CD4-positive, CD25-positive, alpha-beta regulatory T cell (primary cell): ENCODE results near the gene CCDC73. TPM values are rescaled to one million over a fixed set of nuclear protein-coding genes. Genes with fewer than 3 reads are reported as not detected.

Experiments
- ATAC-seq, 2 donors: fragments of 150-1000 bp; cut with Tn5 transposase; one replicate each; pipeline ENCODE4 v1.10.0; 2021; ENCODE audit warnings: low read depth in 2 of 2, moderate number of reproducible peaks in 2 of 2, moderate library complexity in 1 of 2
- DNase-seq, 3 donors: peaks; one replicate each; pipeline versions ENCODE4 v3.0.0 to v3.0.0-alpha.2; 2012 to 2022; ENCODE audit warnings: mixed read lengths in 1 of 3
- H3K27ac ChIP-seq: one replicate; pipeline ENCODE4 v1.7.0; 2013; ENCODE audit warnings: mild to moderate bottlenecking, low read length; ENCODE audit not compliant: insufficient read depth, poor library complexity, severe bottlenecking
- H3K27me3 ChIP-seq: one replicate; pipeline ENCODE4 v1.7.0; 2013; ENCODE audit warnings: low read length; ENCODE audit not compliant: control insufficient read depth, insufficient read depth
- H3K36me3 ChIP-seq: one replicate; pipeline ENCODE4 v1.7.0; 2013; ENCODE audit warnings: mild to moderate bottlenecking, low read length, moderate library complexity; ENCODE audit not compliant: control insufficient read depth, insufficient read depth
- H3K4me1 ChIP-seq: 2 replicates; pipeline ENCODE4 v1.7.0; 2013; ENCODE audit warnings: mild to moderate bottlenecking, low read length; ENCODE audit not compliant: insufficient read depth, control insufficient read depth, poor library complexity, severe bottlenecking
- H3K4me3 ChIP-seq: one replicate; pipeline ENCODE4 v1.7.0; 2013; ENCODE audit warnings: low read depth, mild to moderate bottlenecking, low read length, moderate library complexity
- H3K9me3 ChIP-seq, 2 experiments: 1 replicate in 1 of 2; 2 replicates in 1 of 2; pipeline ENCODE4 v1.7.0; 2013; ENCODE audit warnings: low read length in 2 of 2, mild to moderate bottlenecking in 1 of 2, moderate library complexity in 1 of 2; ENCODE audit not compliant: control insufficient read depth in 2 of 2
- H3K27ac Mint-ChIP-seq, 3 donors: one replicate each; pipeline ENCODE4 v1.8.0; 2020 to 2022; ENCODE audit warnings: mild to moderate bottlenecking in 3 of 3, mixed read lengths in 3 of 3, moderate library complexity in 2 of 3
- H3K27me3 Mint-ChIP-seq: one replicate; pipeline ENCODE4 v1.8.0; 2022; ENCODE audit warnings: mild to moderate bottlenecking, mixed read lengths
- H3K36me3 Mint-ChIP-seq: one replicate; pipeline ENCODE4 v1.8.0; 2020; ENCODE audit warnings: mixed read lengths
- H3K4me1 Mint-ChIP-seq, 4 donors: one replicate each; pipeline ENCODE4 v1.8.0; 2020 to 2022; ENCODE audit warnings: mixed read lengths in 4 of 4, mild to moderate bottlenecking in 1 of 4
- H3K4me3 Mint-ChIP-seq, 4 donors: one replicate each; pipeline ENCODE4 v1.8.0; 2020 to 2022; ENCODE audit warnings: mild to moderate bottlenecking in 4 of 4, mixed read lengths in 4 of 4, moderate library complexity in 3 of 4
- H3K9me3 Mint-ChIP-seq, 7 donors: one replicate each; pipeline ENCODE4 v1.8.0; 2020 to 2022; ENCODE audit warnings: mixed read lengths in 7 of 7, mild to moderate bottlenecking in 3 of 7, moderate library complexity in 2 of 7
- polyA plus RNA-seq, 4 donors: library from polyadenylated mRNA; unstranded; fragments of 300-500 nt; fragmentation: Illumina TruSeq; gene quantifications; one replicate each; pipeline ENCODE4 v1.2.3, GENCODE V29; 2021
- total RNA-seq: library from RNA; stranded (reverse); gene quantifications from one replicate; pipeline ENCODE4 v1.2.3, GENCODE V29; 2022

The CCDC73 gene
- not detected for total RNA-seq
- under 1 TPM in 1 of 4 donors, not detected in 3; 0.03 TPM for polyA plus RNA-seq

- Mint-ChIP-seq H3K27ac (no peak within 1 kb of the TSS), H3K27me3 (peaks cover 18% of the 10 kb centered on the region)
Observed at GRCh38 chr11:32794439-32794838, at the start of gene CCDC73. Gene CCDC73 (minus strand): TSS chr11:32794662. CDS start chr11:32760243, 34,419 bp downstream.

DNA sequence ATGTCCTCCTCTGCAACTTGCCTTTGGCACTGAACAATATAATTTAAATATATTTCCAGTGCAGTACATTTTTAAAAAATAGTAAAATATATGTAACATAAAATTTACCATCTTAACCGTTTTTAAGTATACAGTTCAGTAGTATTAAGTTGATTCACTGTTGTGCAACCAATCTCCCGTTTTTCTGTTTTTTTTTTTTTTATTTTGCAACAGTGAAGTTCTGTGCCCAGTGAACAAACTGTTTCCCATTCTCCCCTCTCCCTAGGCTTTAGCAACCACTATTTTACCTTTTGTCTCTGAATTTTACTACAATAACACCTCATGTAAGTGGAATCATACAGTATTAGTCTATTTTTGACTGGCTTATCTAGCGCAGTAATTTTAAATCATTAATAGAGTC lies 49.1 kb upstream of the CCDC73 start:
- Mint-ChIP-seq H3K27me3 (peaks cover 4% of the 10 kb centered on the region), H3K9me3 (peaks cover 0 to 6% (median 0%) of the 10 kb centered on the region in 7 donors), H3K36me3 (no peaks in the 10 kb centered on the region), H3K4me1 (no peaks in the 10 kb centered on the region), H3K4me3 (no peak overlapping the region), H3K27ac (no peak overlapping the region)
- Histone ChIP-seq H3K9me3 (no peaks in the 10 kb centered on the region), H3K4me1 (no peaks in the 10 kb centered on the region), H3K27ac (no peak overlapping the region), H3K27me3 (no peaks in the 10 kb centered on the region), H3K4me3 (no peak overlapping the region), H3K36me3 (no peaks in the 10 kb centered on the region)
- ATAC-seq (no peak), DNase-seq (no peak)

More at GRCh38 chr11:32794439-32794838, at the start of gene CCDC73:
- DNase-seq = no peak
- Mint-ChIP-seq H3K4me1 (peaks cover 7 to 8% (median 8%) of the 10 kb centered on the region in 4 donors), H3K4me3 (no peak within 1 kb of the TSS), H3K9me3 (no peaks in the 10 kb centered on the region), H3K36me3 (no peaks in the 10 kb centered on the region)
- Histone ChIP-seq H3K4me1 (peaks cover 8% of the 10 kb centered on the region), H3K27ac (no peak within 1 kb of the TSS), H3K4me3 (no peak within 1 kb of the TSS), H3K27me3 (peaks cover 3% of the 10 kb centered on the region), H3K9me3 (no peaks in the 10 kb centered on the region), H3K36me3 (no peaks in the 10 kb centered on the region)
- ATAC-seq = no peak

GRCh38 chr11:32840587-32840986 lies 46.1 kb upstream of the CCDC73 start:
- Histone ChIP-seq H3K9me3 (no peaks in the 10 kb centered on the region), H3K4me1 (no peaks in the 10 kb centered on the region), H3K36me3 (no peaks in the 10 kb centered on the region), H3K27me3 (no peaks in the 10 kb centered on the region), H3K4me3 (no peak overlapping the region), H3K27ac (no peak overlapping the region)
- no peak for ATAC-seq
- no peak for DNase-seq
- Mint-ChIP-seq H3K4me1 (no peaks in the 10 kb centered on the region), H3K27ac (no peak overlapping the region), H3K9me3 (no peaks in the 10 kb centered on the region), H3K4me3 (no peak overlapping the region), H3K27me3 (peaks cover 9% of the 10 kb centered on the region), H3K36me3 (no peaks in the 10 kb centered on the region)

- no peaks in the 10 kb centered on the region for H3K36me3 ChIP-seq
- H3K27me3 Mint-ChIP-seq = peaks cover 9% of the 10 kb centered on the region
- no peaks in the 10 kb centered on the region for H3K9me3 Mint-ChIP-seq
- H3K4me3 Mint-ChIP-seq = no peak overlapping the region
- no peaks in the 10 kb centered on the region for H3K27me3 ChIP-seq
- DNase-seq (no peak), ATAC-seq (no peak)
- H3K9me3 ChIP-seq = no peaks in the 10 kb centered on the region
- no peaks in the 10 kb centered on the region for H3K36me3 Mint-ChIP-seq
- no peak overlapping the region for H3K27ac Mint-ChIP-seq
- no peak overlapping the region for H3K4me3 ChIP-seq
- no peaks in the 10 kb centered on the region for H3K4me1 Mint-ChIP-seq
- H3K4me1 ChIP-seq = no peaks in the 10 kb centered on the region
- no peak overlapping the region for H3K27ac ChIP-seq
Observed at GRCh38 chr11:32839308-32839707, 44.8 kb upstream of the CCDC73 start.

GRCh38 chr11:32838505-32839274 lies 44.2 kb upstream of the CCDC73 start:
- Mint-ChIP-seq H3K4me1 (no peaks in the 10 kb centered on the region), H3K4me3 (no peak overlapping the region), H3K27ac (no peak overlapping the region), H3K9me3 (no peaks in the 10 kb centered on the region), H3K36me3 (no peaks in the 10 kb centered on the region), H3K27me3 (peaks cover 9% of the 10 kb centered on the region)
- H3K27ac ChIP-seq = no peak overlapping the region
- no peaks in the 10 kb centered on the region for H3K27me3 ChIP-seq
- no peaks in the 10 kb centered on the region for H3K36me3 ChIP-seq
- H3K4me1 ChIP-seq = no peaks in the 10 kb centered on the region
- ATAC-seq (no peak), DNase-seq (no peak)
- H3K4me3 ChIP-seq = no peak overlapping the region
- H3K9me3 ChIP-seq = no peaks in the 10 kb centered on the region

DNA sequence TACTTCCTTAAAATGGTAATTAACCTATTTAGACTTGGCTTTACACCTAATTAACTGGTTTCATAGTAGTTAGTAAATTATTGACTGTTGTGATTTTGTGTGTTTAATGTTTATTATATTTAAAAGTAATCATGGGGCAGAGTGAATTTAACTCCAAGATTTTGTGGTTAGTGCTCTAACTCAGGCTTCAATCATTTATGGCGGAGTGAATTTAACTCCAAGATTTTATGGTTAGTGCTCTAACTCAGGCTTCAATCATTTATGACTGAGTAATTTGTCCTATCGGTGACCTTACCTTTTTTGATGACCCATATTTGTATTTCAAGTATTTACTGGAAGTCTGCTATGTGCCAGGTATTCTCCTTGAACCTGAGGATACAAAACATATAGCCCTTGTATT lies 42.5 kb upstream of the CCDC73 start:
- Mint-ChIP-seq H3K27me3 (peaks cover 15% of the 10 kb centered on the region), H3K36me3 (no peaks in the 10 kb centered on the region), H3K9me3 (no peaks in the 10 kb centered on the region), H3K27ac (no peak overlapping the region), H3K4me1 (no peaks in the 10 kb centered on the region), H3K4me3 (no peak overlapping the region)
- no peak overlapping the region for H3K4me3 ChIP-seq
- no peaks in the 10 kb centered on the region for H3K36me3 ChIP-seq
- no peaks in the 10 kb centered on the region for H3K4me1 ChIP-seq
- no peak for ATAC-seq
- H3K27ac ChIP-seq = no peak overlapping the region
- no peaks in the 10 kb centered on the region for H3K9me3 ChIP-seq
- no peak for DNase-seq
- H3K27me3 ChIP-seq = peaks cover 2% of the 10 kb centered on the region

DNA sequence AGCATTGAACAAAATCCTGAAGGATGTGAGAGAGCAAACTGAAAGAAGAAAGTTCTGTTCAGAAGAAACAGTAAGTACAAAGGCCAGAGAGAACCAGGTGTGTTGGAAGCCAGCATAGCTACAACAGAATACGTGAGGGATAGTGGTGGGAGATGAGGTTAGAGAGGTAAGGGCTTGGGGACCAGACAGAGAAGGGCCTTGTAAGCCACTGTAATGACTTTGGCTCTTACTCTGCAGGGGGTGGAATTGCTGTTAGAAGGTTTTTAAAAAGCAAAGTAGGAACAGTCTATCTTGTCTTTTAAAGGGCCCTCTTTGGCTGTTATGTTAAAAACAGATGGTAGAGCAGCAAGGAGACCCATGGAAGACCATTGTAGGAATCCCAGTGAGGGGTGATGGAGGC lies 39.5 kb upstream of the CCDC73 start:
- Mint-ChIP-seq H3K36me3 (no peaks in the 10 kb centered on the region), H3K27ac (no peak overlapping the region), H3K27me3 (peaks cover 25% of the 10 kb centered on the region), H3K9me3 (no peaks in the 10 kb centered on the region), H3K4me1 (peaks cover 2 to 11% (median 7%) of the 10 kb centered on the region in 4 donors), H3K4me3 (no peak overlapping the region)
- Histone ChIP-seq H3K4me1 (peaks cover 14% of the 10 kb centered on the region), H3K9me3 (no peaks in the 10 kb centered on the region), H3K4me3 (no peak overlapping the region), H3K27ac (no peak overlapping the region), H3K27me3 (peaks cover 13% of the 10 kb centered on the region), H3K36me3 (no peaks in the 10 kb centered on the region)
- no peak for ATAC-seq
- no peak for DNase-seq

- DNase-seq (no peak), ATAC-seq (no peak)
- no peaks in the 10 kb centered on the region for H3K9me3 ChIP-seq
- Mint-ChIP-seq H3K4me3 (peak overlapping the region in 3 of 4 donors; percentile 5 to 58 (median 33)), H3K9me3 (no peaks in the 10 kb centered on the region), H3K36me3 (no peaks in the 10 kb centered on the region), H3K4me1 (peaks cover 2 to 14% (median 8%) of the 10 kb centered on the region in 4 donors), H3K27ac (no peak overlapping the region), H3K27me3 (peaks cover 21% of the 10 kb centered on the region)
- no peaks in the 10 kb centered on the region for H3K36me3 ChIP-seq
- H3K27me3 ChIP-seq = peaks cover 13% of the 10 kb centered on the region
- H3K4me1 ChIP-seq = peaks cover 14% of the 10 kb centered on the region
- no peak overlapping the region for H3K4me3 ChIP-seq
- H3K27ac ChIP-seq = no peak overlapping the region
Observed at GRCh38 chr11:32831221-32831620, 36.8 kb upstream of the CCDC73 start.
